ENCODE measurements around the gene ANKS1B.

Gene ANKS1B

GRCh38 chr12:98701166-98701565 lies 1283.6 kb downstream of the ANKS1B start:
- TF ChIP-seq USF1 (IDR thresholded peaks at IDR 0.05) (no peak), MAX (IDR thresholded peaks at IDR 0.05) (no peak), RAD21 (IDR thresholded peaks at IDR 0.05; ENCODE audit: low read depth) (no peak), ZBTB7A (IDR thresholded peaks at IDR 0.05; ENCODE audit: low read depth) (no peak), REST (IDR thresholded peaks at IDR 0.05; ENCODE audit: low read depth) (no peak), FOXM1 (IDR thresholded peaks at IDR 0.05; ENCODE audit: borderline replicate concordance, low read depth) (no peak), CEBPB (IDR thresholded peaks at IDR 0.05) (no peak), TAF1 (IDR thresholded peaks at IDR 0.05; ENCODE audit: low read depth) (no peak)

- no peak for TF ChIP-seq NFIC (IDR thresholded peaks at IDR 0.05)
- no peak for TF ChIP-seq MAX (IDR thresholded peaks at IDR 0.05)
- no peak for TF ChIP-seq CEBPB (IDR thresholded peaks at IDR 0.05)
- no peak for TF ChIP-seq EGR1 (IDR thresholded peaks at IDR 0.05)
- no peak for TF ChIP-seq USF1 (IDR thresholded peaks at IDR 0.05)
- TF ChIP-seq CREB1 (IDR thresholded peaks at IDR 0.05; ENCODE audit: low read depth): no peak
- TF ChIP-seq REST (IDR thresholded peaks at IDR 0.05; ENCODE audit: low read depth): no peak
- no peak for TF ChIP-seq TAF1 (IDR thresholded peaks at IDR 0.05; ENCODE audit: low read depth)
- no peak for TF ChIP-seq TCF12 (IDR thresholded peaks at IDR 0.05; ENCODE audit: low read depth)
- no peak for TF ChIP-seq RAD21 (IDR thresholded peaks at IDR 0.05; ENCODE audit: low read depth)
Measured at GRCh38 chr12:98699586-98699985, 1285.2 kb downstream of the ANKS1B start.

- TF ChIP-seq ZBTB7A (IDR thresholded peaks at IDR 0.05; ENCODE audit: low read depth) (no peak), TCF12 (IDR thresholded peaks at IDR 0.05; ENCODE audit: low read depth) (no peak), RAD21 (IDR thresholded peaks at IDR 0.05; ENCODE audit: low read depth) (peak; percentile 50), MAX (IDR thresholded peaks at IDR 0.05) (no peak), EP300 (IDR thresholded peaks at IDR 0.05; ENCODE audit: borderline replicate concordance) (no peak), NFIC (IDR thresholded peaks at IDR 0.05) (no peak), TAF1 (IDR thresholded peaks at IDR 0.05; ENCODE audit: low read depth) (no peak)
Measured at GRCh38 chr12:98698603-98699463, 1285.9 kb downstream of the ANKS1B start.

GRCh38 chr12:98697209-98697608 lies 1287.5 kb downstream of the ANKS1B start:
- no peak for TF ChIP-seq TAF1 (IDR thresholded peaks at IDR 0.05; ENCODE audit: low read depth)
- no peak for TF ChIP-seq TCF12 (IDR thresholded peaks at IDR 0.05; ENCODE audit: low read depth)
- TF ChIP-seq YY1 (IDR thresholded peaks at IDR 0.05; ENCODE audit: low read depth): no peak
- no peak for TF ChIP-seq CEBPB (IDR thresholded peaks at IDR 0.05)
- TF ChIP-seq EGR1 (IDR thresholded peaks at IDR 0.05): no peak
- TF ChIP-seq USF1 (IDR thresholded peaks at IDR 0.05): no peak

- TF ChIP-seq TEAD4 (IDR thresholded peaks at IDR 0.05): no peak
- TF ChIP-seq MAX (IDR thresholded peaks at IDR 0.05): no peak
- no peak for TF ChIP-seq CREB1 (IDR thresholded peaks at IDR 0.05; ENCODE audit: low read depth)
- TF ChIP-seq NFIC (IDR thresholded peaks at IDR 0.05): no peak
- no peak for TF ChIP-seq FOXM1 (IDR thresholded peaks at IDR 0.05; ENCODE audit: borderline replicate concordance, low read depth)
- no peak for TF ChIP-seq EP300 (IDR thresholded peaks at IDR 0.05; ENCODE audit: borderline replicate concordance)
- TF ChIP-seq TAF1 (IDR thresholded peaks at IDR 0.05; ENCODE audit: low read depth): no peak
- TF ChIP-seq YY1 (IDR thresholded peaks at IDR 0.05; ENCODE audit: low read depth): no peak
- TF ChIP-seq ZBTB7A (IDR thresholded peaks at IDR 0.05; ENCODE audit: low read depth): no peak
- no peak for TF ChIP-seq TCF12 (IDR thresholded peaks at IDR 0.05; ENCODE audit: low read depth)
- TF ChIP-seq CEBPB (IDR thresholded peaks at IDR 0.05): no peak
- TF ChIP-seq RAD21 (IDR thresholded peaks at IDR 0.05; ENCODE audit: low read depth): no peak
- no peak for TF ChIP-seq REST (IDR thresholded peaks at IDR 0.05; ENCODE audit: low read depth)
- TF ChIP-seq EGR1 (IDR thresholded peaks at IDR 0.05): no peak
- no peak for TF ChIP-seq USF1 (IDR thresholded peaks at IDR 0.05)
Measured at GRCh38 chr12:98696036-98696646, 1288.6 kb downstream of the ANKS1B start.
